Measurements from ENCODE around the gene ANO2.

DNA sequence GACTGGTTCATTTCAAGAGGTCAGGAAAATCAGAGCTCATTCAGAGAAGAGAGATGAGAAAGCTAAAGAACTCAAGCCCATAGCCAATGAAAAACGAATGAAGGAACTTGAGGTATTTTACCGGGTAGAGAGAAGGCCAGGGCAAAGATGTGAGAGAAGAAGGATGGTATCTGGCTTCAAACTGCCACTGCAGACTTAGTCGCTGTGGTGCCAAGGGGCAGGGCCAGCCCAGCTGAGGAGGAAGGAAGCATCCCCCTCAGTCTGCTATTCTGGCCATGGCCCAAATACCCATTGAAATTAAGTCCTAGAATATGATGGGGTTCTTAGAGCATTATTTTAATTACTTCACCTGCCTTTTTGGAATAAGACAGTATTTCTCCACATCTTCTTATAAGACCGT lies 69.2 kb downstream of the ANO2 start:
- TF ChIP-seq GATA3 (IDR thresholded peaks at IDR 0.05; ENCODE audit: low read depth, low read length) (no peak), GATA2 (IDR thresholded peaks at IDR 0.05; ENCODE audit: low read depth, low read length) (no peak)
